ENCODE data around the gene DRAXIN.

DNA sequence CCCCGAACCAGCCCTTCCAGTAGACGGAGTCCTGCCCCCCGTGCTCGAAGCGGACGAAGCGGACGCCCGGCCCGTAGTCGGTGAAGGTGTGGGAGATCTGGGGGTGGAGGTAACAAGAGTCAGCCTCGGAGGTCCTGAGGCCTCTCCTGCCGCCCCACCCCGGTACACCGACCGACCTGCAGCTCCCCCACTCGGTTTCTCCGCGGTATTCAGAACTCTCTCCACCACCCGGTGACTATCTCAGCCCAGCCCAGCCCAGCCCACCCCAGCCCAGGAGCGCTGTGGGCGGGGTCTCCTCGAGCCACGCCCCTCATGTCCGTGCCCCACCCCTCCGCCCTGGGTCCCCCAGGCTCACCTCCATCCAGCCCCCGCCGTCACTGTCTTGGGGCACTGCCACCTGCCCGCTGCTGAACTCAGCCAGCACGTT is 42.8 kb upstream of the DRAXIN start:
- TF ChIP-seq, protein P1, sequence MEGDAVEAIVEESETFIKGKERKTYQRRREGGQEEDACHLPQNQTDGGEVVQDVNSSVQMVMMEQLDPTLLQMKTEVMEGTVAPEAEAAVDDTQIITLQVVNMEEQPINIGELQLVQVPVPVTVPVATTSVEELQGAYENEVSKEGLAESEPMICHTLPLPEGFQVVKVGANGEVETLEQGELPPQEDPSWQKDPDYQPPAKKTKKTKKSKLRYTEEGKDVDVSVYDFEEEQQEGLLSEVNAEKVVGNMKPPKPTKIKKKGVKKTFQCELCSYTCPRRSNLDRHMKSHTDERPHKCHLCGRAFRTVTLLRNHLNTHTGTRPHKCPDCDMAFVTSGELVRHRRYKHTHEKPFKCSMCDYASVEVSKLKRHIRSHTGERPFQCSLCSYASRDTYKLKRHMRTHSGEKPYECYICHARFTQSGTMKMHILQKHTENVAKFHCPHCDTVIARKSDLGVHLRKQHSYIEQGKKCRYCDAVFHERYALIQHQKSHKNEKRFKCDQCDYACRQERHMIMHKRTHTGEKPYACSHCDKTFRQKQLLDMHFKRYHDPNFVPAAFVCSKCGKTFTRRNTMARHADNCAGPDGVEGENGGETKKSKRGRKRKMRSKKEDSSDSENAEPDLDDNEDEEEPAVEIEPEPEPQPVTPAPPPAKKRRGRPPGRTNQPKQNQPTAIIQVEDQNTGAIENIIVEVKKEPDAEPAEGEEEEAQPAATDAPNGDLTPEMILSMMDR (IDR thresholded peaks at IDR 0.05): no peak
- TF ChIP-seq POLR2A (IDR thresholded peaks at IDR 0.05): no peak

Measured in body of pancreas (tissue), 4 donors.